ENCODE results near the gene EGFL7.

EGFL7 gene

GRCh38 chr9:136644343-136644592, 18.4 kb upstream of the EGFL7 start:
- DNase-seq (ENCODE audit: low spot score), result no peak

- peak; percentile 72 for DNase-seq (ENCODE audit: low spot score)
Measured at GRCh38 chr9:136644593-136645351, 17.9 kb upstream of the EGFL7 start.

- DNase-seq (ENCODE audit: low spot score), result no peak
Measured at GRCh38 chr9:136645352-136645902, 17.3 kb upstream of the EGFL7 start.

- DNase-seq (ENCODE audit: low spot score), result peak; percentile 42
Measured at GRCh38 chr9:136645903-136646754, 16.6 kb upstream of the EGFL7 start.

GRCh38 chr9:136646827-136647711, 15.6 kb upstream of the EGFL7 start:
- no peak for DNase-seq (ENCODE audit: low spot score)

- no peak for DNase-seq (ENCODE audit: low spot score)
Measured at GRCh38 chr9:136648751-136649150, 14.0 kb upstream of the EGFL7 start.

- DNase-seq (ENCODE audit: low spot score), result no peak
Measured at GRCh38 chr9:136650021-136650420, 12.7 kb upstream of the EGFL7 start.

GRCh38 chr9:136650648-136651047, 12.1 kb upstream of the EGFL7 start:
- DNase-seq (ENCODE audit: low spot score), result no peak

- no peak for DNase-seq (ENCODE audit: low spot score)
Measured at GRCh38 chr9:136651860-136652259, 10.9 kb upstream of the EGFL7 start.

- no peak for DNase-seq (ENCODE audit: low spot score)
Measured at GRCh38 chr9:136653323-136654079, 9.2 kb upstream of the EGFL7 start.

- DNase-seq (ENCODE audit: low spot score), result no peak
Measured at GRCh38 chr9:136654820-136655535, 7.7 kb upstream of the EGFL7 start.

- DNase-seq (ENCODE audit: low spot score), result no peak
Measured at GRCh38 chr9:136655536-136656182, 7.1 kb upstream of the EGFL7 start.

- no peak for DNase-seq (ENCODE audit: low spot score)
Measured at GRCh38 chr9:136656183-136656738, 6.5 kb upstream of the EGFL7 start.

GRCh38 chr9:136656795-136657611, 5.7 kb upstream of the EGFL7 start:
- no peak for DNase-seq (ENCODE audit: low spot score)

- DNase-seq (ENCODE audit: low spot score), result no peak
Measured at GRCh38 chr9:136657974-136658848, 4.5 kb upstream of the EGFL7 start.

GRCh38 chr9:136658849-136659535, 3.7 kb upstream of the EGFL7 start:
- no peak for DNase-seq (ENCODE audit: low spot score)

Measured in kidney tubule cell (primary cell).